GM12874 (cell line): ENCODE results near the gene PDE11A.

Source experiments
- TF ChIP-seq, protein P1 (sequence below): IDR thresholded peaks from 2 replicates; pipeline ENCODE4 v1.5.1; 2011; ENCODE audit warnings: low read depth, mild to moderate bottlenecking, control low read depth, low read length, moderate library complexity; ENCODE audit not compliant: insufficient read depth

Gene PDE11A

DNA sequence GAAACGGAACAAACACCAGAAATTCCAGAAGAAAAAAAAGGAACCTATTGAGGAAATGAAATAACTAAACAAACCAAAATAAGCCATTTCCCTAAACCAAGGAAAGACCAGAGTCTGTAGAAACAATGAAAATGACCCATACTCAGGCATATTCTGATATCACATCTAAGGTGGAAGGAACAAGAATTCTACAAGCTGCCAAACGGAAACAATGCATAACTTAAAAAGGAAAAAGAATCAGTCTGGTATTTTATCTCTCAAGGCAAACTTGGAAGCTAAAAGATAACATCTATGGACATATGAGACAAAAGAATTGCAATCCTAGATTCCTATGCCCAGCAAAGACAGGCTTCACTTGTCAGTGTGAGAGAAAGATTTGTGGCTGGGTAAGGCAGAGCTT is 326.2 kb downstream of the PDE11A start:
- TF ChIP-seq, protein P1, sequence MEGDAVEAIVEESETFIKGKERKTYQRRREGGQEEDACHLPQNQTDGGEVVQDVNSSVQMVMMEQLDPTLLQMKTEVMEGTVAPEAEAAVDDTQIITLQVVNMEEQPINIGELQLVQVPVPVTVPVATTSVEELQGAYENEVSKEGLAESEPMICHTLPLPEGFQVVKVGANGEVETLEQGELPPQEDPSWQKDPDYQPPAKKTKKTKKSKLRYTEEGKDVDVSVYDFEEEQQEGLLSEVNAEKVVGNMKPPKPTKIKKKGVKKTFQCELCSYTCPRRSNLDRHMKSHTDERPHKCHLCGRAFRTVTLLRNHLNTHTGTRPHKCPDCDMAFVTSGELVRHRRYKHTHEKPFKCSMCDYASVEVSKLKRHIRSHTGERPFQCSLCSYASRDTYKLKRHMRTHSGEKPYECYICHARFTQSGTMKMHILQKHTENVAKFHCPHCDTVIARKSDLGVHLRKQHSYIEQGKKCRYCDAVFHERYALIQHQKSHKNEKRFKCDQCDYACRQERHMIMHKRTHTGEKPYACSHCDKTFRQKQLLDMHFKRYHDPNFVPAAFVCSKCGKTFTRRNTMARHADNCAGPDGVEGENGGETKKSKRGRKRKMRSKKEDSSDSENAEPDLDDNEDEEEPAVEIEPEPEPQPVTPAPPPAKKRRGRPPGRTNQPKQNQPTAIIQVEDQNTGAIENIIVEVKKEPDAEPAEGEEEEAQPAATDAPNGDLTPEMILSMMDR: no peak

DNA sequence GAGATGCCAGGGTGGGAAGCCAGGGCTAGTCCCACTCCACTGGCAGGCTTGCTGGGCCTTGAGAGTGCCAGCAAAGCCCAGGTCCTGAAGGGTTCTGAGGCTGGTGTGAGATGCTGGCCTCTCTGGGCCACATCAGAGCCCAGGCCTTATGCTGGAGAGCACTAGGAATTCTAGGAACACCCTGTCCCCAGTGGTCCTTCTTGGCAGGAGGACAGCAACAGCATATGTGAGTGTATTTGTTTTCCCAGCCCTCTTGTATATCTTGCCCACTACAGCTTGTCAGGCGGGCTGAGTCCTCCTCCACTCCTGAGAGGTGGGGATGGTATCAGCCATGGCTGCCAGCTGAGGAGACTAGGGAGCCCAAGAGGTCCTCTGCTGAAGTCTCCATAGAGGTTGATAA is 327.0 kb downstream of the PDE11A start:
- TF ChIP-seq, protein P1: no peak

DNA sequence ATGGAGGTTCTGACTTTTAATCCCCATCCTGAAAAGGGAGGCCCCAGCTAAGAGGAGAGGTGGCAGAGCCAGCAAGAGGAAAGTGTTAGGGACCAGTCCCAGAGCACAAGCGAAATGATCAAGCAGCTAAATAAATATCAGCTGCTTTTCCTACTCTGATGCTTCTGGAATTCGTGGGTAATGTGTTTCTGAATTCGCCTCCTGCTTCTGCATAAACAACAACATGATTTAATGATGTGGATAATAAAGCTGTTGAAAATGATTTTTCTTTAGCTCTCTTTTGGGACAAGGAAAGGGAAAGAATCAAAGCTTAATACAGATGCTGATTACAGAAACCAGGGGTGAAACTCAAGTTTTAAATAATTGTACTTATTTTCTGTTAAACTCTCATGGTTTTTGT is 329.7 kb downstream of the PDE11A start:
- TF ChIP-seq, protein P1: no peak

DNA sequence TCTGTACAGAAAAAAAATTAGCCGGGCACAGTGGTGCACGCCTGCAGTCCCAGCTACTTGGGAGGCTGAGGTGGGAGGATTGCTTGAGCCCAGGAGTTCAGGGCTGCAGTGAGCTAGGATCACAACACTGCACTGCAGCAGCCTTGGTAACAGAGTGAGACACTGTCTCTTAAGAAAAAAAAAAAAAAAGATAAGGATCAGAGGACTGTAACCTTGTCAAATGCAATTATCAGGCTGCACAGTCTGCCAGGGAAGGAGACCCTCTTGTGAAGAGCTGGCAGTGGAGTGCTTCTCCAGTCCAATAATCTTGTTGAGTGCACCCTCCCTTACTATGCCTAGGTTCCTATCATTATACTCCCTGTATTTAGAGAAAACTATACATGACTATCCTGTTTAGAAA is 330.7 kb downstream of the PDE11A start:
- TF ChIP-seq, protein P1: no peak

DNA sequence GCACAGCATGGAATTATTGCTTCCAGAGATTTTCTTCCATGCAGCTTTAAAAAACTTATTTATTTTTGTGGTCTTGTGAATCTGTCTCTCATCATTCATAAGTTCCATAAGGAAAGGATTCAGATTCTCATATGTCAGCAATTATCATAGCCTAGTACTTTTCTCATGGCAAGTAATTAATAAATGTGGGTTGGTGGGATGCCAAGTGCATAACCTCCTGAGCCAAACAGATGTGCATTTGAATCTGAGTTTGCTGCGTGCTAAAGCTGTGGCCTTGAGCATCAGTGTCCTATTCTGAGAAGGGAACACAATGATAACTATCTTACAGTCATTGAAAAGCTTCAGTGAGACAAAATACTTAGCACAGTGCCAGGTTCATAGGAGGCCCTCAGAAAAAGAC is 331.9 kb downstream of the PDE11A start:
- TF ChIP-seq, protein P1: no peak

DNA sequence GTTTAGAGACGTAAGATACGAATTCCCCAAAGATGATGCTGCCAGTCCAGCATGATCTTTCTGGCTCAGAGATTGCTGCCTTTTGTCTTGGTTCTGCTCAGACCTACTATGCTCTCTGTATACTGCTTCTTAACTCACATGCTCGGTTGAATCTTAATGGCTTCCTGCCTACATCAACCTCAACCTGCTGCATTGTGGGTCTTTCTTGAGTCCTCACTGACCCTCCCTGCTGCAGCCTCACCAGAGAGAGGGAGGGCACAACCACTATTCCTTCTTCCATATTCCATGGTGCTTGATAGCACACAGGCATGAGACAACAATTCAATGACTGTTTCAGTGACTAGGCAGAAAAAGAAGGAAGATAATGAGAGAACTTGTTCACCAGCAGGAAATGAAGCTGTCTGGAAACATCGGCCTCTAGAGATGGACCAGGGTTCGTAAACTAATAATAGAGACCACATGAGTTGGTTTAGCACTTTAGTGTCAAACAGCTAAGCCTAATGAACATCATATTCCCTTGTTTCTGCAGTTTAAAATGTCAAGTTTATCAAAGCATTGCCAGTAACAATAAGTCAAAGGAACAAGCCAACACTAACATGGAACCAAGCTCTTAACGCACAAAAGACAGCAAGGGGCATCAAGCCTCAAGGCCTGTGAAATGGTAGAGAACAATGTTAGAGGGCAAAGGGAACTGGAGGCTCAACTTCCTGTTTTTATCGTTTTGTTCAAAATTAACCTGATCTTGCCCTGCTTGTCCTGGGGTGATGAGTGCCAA is 333.9 kb downstream of the PDE11A start:
- TF ChIP-seq, protein P1: no peak

DNA sequence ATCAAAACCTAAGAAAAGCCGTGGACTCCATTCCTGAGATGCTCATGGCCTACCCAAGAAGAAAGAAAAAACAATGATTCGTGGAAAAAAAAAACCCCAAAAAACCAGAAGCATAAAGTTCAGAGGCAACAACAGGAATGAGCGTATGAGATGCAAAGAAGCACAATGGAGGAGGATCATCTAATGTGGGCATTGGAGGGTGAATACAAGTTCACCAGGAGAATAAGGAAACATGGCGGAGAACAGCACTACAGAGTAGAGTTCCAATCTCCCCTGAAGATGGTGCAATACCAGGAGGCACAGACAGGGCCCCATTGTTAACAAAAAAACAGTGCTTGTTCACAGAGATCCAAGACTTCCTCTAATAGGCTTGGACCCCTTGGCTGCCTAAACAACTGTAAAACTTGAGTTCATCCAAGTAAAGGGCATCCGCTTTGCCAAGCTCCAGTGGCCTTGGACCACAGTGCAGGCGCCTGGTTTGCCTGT is 337.2 kb downstream of the PDE11A start:
- TF ChIP-seq, protein P1: no peak
